K562 (cell line): ENCODE data around the gene PPP1R12C. TPM values are rescaled to one million over a fixed set of nuclear protein-coding genes. Genes with fewer than 3 reads are reported as not detected.
A peak's percentile ranks its signal among the peaks of the same experiment; 100 is the strongest.

Experiments used
- IRF9 ChIP-seq: fragments of 450-650 bp; IDR thresholded peaks from 2 replicates; pipeline ENCODE4 v1.6.1; 2016; ENCODE audit warnings: missing biosample characterization, missing genetic modification characterization
- MED1 ChIP-seq: sonication (generic); formaldehyde crosslinking; IDR thresholded peaks from 2 replicates; pipeline ENCODE4 v1.8.1; 2023; ENCODE audit warnings: missing genetic modification reagents, borderline replicate concordance
- NFIC ChIP-seq: fragments of 450-650 bp; IDR thresholded peaks from 2 replicates; pipeline ENCODE4 v1.6.1; 2017; ENCODE audit warnings: mild to moderate bottlenecking, inconsistent platforms
- NR3C1 ChIP-seq: sonication (generic); formaldehyde crosslinking; IDR thresholded peaks from 2 replicates; pipeline ENCODE4 v1.8.1; 2022; ENCODE audit warnings: missing genetic modification reagents
- POLR2B ChIP-seq: fragments of 450-650 bp; IDR thresholded peaks from 2 replicates; pipeline ENCODE4 v1.6.1; 2018; ENCODE audit warnings: low read depth; ENCODE audit not compliant: partially characterized antibody
- SMAD1 ChIP-seq: fragments of 150-350 bp; IDR thresholded peaks from 2 replicates; pipeline ENCODE4 v1.6.1; 2014; ENCODE audit warnings: low read length, low read depth; ENCODE audit not compliant: partially characterized antibody
- TFAP4 ChIP-seq: sonication (generic); formaldehyde crosslinking; IDR thresholded peaks from 2 replicates; pipeline ENCODE4 v1.8.0; 2022; ENCODE audit warnings: missing genetic modification reagents, mild to moderate bottlenecking, moderate library complexity, borderline replicate concordance
- polyA plus RNA-seq, 8 experiments: library from polyadenylated mRNA; depleted of rRNA in 4 of 8; stranded (reverse) in 5 of 8; unstranded in 3 of 8; fragments of >200 nt; fragmentation: Nextera tagmentation in 2 of 8; fragmentation: Illumina TruSeq in 1 of 8; extraction: Ambion mirVana in 2 of 8; extraction: Trizol in 1 of 8; gene quantifications; 2 replicates each; pipeline versions ENCODE4 v1.2.1 to v1.2.3, GENCODE V29; 2011 to 2014; ENCODE audit warnings: inconsistent platforms in 1 of 8, missing spikeins in 1 of 8
- total RNA-seq, 7 experiments: library from RNA; depleted of rRNA in 6 of 7; stranded (reverse); fragments of >200 nt in 6 of 7; fragmentation: Illumina TruSeq in 2 of 7; extraction: Trizol in 2 of 7; gene quantifications; 2 replicates each; pipeline versions ENCODE4 v1.2.1 to v1.2.3, GENCODE V29; 2011 to 2021; ENCODE audit warnings: low replicate concordance in 1 of 7
- TF ChIP-seq, protein P1 (sequence below): sonication (generic); formaldehyde crosslinking; IDR thresholded peaks from 2 replicates; pipeline ENCODE4 v1.9.0; 2022; ENCODE audit warnings: mild to moderate bottlenecking, missing genetic modification reagents
- TF ChIP-seq, protein P2 (sequence below), 3 experiments: IDR thresholded peaks in 2 of 3; conservative IDR thresholded peaks in 1 of 3; 2 replicates each; pipeline ENCODE4 v1.5.1; 2011 to 2012; ENCODE audit warnings: low read length in 3 of 3, mild to moderate bottlenecking in 3 of 3, control low read depth in 2 of 3, improper control_type of control experiment in 1 of 3, inconsistent platforms in 1 of 3, low read depth in 1 of 3, mixed read lengths in 1 of 3, moderate library complexity in 1 of 3; ENCODE audit not compliant: insufficient read depth in 2 of 3
- TF ChIP-seq, protein P3 (sequence below): fragments of 200-600 bp; sonication (generic); IDR thresholded peaks from one replicate; pipeline ENCODE4 v1.6.1; 2012; ENCODE audit warnings: mild to moderate bottlenecking, low read depth, low read length, inconsistent platforms

The PPP1R12C gene
- total and polyA plus RNA-seq, 9 of the 15 experiments (the other 6 are each of a cell fraction or from before 2014, with no cell fraction given), result 1.8 to 136 (median 33.7) TPM

- TF ChIP-seq TFAP4 (peak; percentile 56; the same call in 1 of the 2 replicates), MED1 (no peak), NR3C1 (CRISPR knock-in tag) (no peak), NFIC (no peak), SMAD1 (no peak), IRF9 (tag) (no peak), POLR2B (peak; percentile 67)
- TF ChIP-seq, protein P1, sequence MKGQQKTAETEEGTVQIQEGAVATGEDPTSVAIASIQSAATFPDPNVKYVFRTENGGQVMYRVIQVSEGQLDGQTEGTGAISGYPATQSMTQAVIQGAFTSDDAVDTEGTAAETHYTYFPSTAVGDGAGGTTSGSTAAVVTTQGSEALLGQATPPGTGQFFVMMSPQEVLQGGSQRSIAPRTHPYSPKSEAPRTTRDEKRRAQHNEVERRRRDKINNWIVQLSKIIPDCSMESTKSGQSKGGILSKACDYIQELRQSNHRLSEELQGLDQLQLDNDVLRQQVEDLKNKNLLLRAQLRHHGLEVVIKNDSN (CRISPR knock-in tag), result no peak
- TF ChIP-seq, protein P2, sequence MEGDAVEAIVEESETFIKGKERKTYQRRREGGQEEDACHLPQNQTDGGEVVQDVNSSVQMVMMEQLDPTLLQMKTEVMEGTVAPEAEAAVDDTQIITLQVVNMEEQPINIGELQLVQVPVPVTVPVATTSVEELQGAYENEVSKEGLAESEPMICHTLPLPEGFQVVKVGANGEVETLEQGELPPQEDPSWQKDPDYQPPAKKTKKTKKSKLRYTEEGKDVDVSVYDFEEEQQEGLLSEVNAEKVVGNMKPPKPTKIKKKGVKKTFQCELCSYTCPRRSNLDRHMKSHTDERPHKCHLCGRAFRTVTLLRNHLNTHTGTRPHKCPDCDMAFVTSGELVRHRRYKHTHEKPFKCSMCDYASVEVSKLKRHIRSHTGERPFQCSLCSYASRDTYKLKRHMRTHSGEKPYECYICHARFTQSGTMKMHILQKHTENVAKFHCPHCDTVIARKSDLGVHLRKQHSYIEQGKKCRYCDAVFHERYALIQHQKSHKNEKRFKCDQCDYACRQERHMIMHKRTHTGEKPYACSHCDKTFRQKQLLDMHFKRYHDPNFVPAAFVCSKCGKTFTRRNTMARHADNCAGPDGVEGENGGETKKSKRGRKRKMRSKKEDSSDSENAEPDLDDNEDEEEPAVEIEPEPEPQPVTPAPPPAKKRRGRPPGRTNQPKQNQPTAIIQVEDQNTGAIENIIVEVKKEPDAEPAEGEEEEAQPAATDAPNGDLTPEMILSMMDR (IDR thresholded peaks at IDR 0.05 in 2 of 3, conservative IDR thresholded peaks at IDR 0.05 in 1 of 3; ENCODE audit: insufficient read depth in 2 of 3, low read depth in 1 of 3, low read length in 3 of 3), result 0 out of 6 replicates have a peak, but pooled peaks of 1 of the 3 experiments have one; percentile 2
- TF ChIP-seq, protein P3, sequence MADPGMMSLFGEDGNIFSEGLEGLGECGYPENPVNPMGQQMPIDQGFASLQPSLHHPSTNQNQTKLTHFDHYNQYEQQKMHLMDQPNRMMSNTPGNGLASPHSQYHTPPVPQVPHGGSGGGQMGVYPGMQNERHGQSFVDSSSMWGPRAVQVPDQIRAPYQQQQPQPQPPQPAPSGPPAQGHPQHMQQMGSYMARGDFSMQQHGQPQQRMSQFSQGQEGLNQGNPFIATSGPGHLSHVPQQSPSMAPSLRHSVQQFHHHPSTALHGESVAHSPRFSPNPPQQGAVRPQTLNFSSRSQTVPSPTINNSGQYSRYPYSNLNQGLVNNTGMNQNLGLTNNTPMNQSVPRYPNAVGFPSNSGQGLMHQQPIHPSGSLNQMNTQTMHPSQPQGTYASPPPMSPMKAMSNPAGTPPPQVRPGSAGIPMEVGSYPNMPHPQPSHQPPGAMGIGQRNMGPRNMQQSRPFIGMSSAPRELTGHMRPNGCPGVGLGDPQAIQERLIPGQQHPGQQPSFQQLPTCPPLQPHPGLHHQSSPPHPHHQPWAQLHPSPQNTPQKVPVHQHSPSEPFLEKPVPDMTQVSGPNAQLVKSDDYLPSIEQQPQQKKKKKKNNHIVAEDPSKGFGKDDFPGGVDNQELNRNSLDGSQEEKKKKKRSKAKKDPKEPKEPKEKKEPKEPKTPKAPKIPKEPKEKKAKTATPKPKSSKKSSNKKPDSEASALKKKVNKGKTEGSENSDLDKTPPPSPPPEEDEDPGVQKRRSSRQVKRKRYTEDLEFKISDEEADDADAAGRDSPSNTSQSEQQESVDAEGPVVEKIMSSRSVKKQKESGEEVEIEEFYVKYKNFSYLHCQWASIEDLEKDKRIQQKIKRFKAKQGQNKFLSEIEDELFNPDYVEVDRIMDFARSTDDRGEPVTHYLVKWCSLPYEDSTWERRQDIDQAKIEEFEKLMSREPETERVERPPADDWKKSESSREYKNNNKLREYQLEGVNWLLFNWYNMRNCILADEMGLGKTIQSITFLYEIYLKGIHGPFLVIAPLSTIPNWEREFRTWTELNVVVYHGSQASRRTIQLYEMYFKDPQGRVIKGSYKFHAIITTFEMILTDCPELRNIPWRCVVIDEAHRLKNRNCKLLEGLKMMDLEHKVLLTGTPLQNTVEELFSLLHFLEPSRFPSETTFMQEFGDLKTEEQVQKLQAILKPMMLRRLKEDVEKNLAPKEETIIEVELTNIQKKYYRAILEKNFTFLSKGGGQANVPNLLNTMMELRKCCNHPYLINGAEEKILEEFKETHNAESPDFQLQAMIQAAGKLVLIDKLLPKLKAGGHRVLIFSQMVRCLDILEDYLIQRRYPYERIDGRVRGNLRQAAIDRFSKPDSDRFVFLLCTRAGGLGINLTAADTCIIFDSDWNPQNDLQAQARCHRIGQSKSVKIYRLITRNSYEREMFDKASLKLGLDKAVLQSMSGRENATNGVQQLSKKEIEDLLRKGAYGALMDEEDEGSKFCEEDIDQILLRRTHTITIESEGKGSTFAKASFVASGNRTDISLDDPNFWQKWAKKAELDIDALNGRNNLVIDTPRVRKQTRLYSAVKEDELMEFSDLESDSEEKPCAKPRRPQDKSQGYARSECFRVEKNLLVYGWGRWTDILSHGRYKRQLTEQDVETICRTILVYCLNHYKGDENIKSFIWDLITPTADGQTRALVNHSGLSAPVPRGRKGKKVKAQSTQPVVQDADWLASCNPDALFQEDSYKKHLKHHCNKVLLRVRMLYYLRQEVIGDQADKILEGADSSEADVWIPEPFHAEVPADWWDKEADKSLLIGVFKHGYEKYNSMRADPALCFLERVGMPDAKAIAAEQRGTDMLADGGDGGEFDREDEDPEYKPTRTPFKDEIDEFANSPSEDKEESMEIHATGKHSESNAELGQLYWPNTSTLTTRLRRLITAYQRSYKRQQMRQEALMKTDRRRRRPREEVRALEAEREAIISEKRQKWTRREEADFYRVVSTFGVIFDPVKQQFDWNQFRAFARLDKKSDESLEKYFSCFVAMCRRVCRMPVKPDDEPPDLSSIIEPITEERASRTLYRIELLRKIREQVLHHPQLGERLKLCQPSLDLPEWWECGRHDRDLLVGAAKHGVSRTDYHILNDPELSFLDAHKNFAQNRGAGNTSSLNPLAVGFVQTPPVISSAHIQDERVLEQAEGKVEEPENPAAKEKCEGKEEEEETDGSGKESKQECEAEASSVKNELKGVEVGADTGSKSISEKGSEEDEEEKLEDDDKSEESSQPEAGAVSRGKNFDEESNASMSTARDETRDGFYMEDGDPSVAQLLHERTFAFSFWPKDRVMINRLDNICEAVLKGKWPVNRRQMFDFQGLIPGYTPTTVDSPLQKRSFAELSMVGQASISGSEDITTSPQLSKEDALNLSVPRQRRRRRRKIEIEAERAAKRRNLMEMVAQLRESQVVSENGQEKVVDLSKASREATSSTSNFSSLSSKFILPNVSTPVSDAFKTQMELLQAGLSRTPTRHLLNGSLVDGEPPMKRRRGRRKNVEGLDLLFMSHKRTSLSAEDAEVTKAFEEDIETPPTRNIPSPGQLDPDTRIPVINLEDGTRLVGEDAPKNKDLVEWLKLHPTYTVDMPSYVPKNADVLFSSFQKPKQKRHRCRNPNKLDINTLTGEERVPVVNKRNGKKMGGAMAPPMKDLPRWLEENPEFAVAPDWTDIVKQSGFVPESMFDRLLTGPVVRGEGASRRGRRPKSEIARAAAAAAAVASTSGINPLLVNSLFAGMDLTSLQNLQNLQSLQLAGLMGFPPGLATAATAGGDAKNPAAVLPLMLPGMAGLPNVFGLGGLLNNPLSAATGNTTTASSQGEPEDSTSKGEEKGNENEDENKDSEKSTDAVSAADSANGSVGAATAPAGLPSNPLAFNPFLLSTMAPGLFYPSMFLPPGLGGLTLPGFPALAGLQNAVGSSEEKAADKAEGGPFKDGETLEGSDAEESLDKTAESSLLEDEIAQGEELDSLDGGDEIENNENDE, result no peak
Observed at GRCh38 chr19:55146705-55147273, 29.4 kb upstream of the PPP1R12C start (continued).
